Loucy (cell line): ENCODE measurements around the gene CTBP2.

Source experiments
- H2AFZ ChIP-seq: fragments of 200-600 bp; sonication (generic); 2 replicates; pipeline ENCODE4 v1.6.0; 2016; ENCODE audit warnings: antibody characterized with exemption, mild to moderate bottlenecking, low read length, moderate library complexity
- H3F3A ChIP-seq: fragments of 200-600 bp; 2 replicates; pipeline ENCODE4 v1.6.0; 2016; ENCODE audit warnings: antibody characterized with exemption, low read depth, mild to moderate bottlenecking
- H3K27me3 ChIP-seq: fragments of 200-600 bp; sonication (generic); 2 replicates; pipeline ENCODE4 v1.6.1; 2014; ENCODE audit warnings: low read length, mild to moderate bottlenecking; ENCODE audit not compliant: insufficient read depth, poor library complexity, severe bottlenecking
- H3K36me3 ChIP-seq: fragments of 200-600 bp; sonication (generic); 2 replicates; pipeline ENCODE4 v1.6.1; 2016; ENCODE audit warnings: low read length; ENCODE audit not compliant: insufficient read depth
- H3K4me1 ChIP-seq: fragments of 200-600 bp; sonication (generic); 2 replicates; pipeline ENCODE4 v1.5.1; 2014; ENCODE audit warnings: low read length, mild to moderate bottlenecking; ENCODE audit not compliant: insufficient read depth, poor library complexity, severe bottlenecking
- H3K4me2 ChIP-seq: fragments of 200-600 bp; sonication (generic); 2 replicates; pipeline ENCODE4 v1.6.0; 2014; ENCODE audit warnings: antibody characterized with exemption, low read length, low read depth, mild to moderate bottlenecking; ENCODE audit not compliant: poor library complexity, severe bottlenecking
- H3K4me3 ChIP-seq: fragments of 200-600 bp; sonication (generic); 2 replicates; pipeline ENCODE4 v1.5.1; 2014; ENCODE audit warnings: low read length, mild to moderate bottlenecking, mixed read lengths; ENCODE audit not compliant: poor library complexity, severe bottlenecking
- H3K79me2 ChIP-seq: fragments of 200-600 bp; sonication (generic); 2 replicates; pipeline ENCODE4 v1.6.1; 2014; ENCODE audit warnings: low read length; ENCODE audit not compliant: insufficient read depth
- H3K9ac ChIP-seq: fragments of 200-600 bp; sonication (generic); 2 replicates; pipeline ENCODE4 v1.6.0; 2014; ENCODE audit warnings: mild to moderate bottlenecking, low read depth, low read length, moderate library complexity; ENCODE audit not compliant: poor library complexity, severe bottlenecking
- H3K9me2 ChIP-seq: fragments of 200-600 bp; sonication (generic); replicated peaks from 2 replicates; pipeline ENCODE4 v1.6.1; 2016; ENCODE audit warnings: low read depth, low read length, mixed read lengths
- H3K9me3 ChIP-seq: fragments of 200-600 bp; sonication (generic); 2 replicates; pipeline ENCODE4 v1.6.1; 2014; ENCODE audit warnings: mild to moderate bottlenecking, antibody characterized with exemption, low read length, low read depth; ENCODE audit not compliant: insufficient read depth
- H4K20me1 ChIP-seq: fragments of 200-600 bp; sonication (generic); 2 replicates; pipeline ENCODE4 v1.6.0; 2014; ENCODE audit warnings: antibody characterized with exemption, low read length, mild to moderate bottlenecking; ENCODE audit not compliant: insufficient read depth, poor library complexity, severe bottlenecking
- EZH2phosphoT487 ChIP-seq: fragments of 200-600 bp; IDR thresholded peaks from 2 replicates; pipeline ENCODE4 v1.6.1; 2018; ENCODE audit warnings: antibody characterized with exemption, mild to moderate bottlenecking, moderate library complexity, borderline replicate concordance
- TF ChIP-seq, protein P1 (sequence below): fragments of 200-600 bp; sonication (generic); conservative IDR thresholded peaks from 2 replicates; pipeline ENCODE4 v1.5.1; 2014; ENCODE audit warnings: mild to moderate bottlenecking, antibody characterized with exemption, low read length

The CTBP2 gene

DNA sequence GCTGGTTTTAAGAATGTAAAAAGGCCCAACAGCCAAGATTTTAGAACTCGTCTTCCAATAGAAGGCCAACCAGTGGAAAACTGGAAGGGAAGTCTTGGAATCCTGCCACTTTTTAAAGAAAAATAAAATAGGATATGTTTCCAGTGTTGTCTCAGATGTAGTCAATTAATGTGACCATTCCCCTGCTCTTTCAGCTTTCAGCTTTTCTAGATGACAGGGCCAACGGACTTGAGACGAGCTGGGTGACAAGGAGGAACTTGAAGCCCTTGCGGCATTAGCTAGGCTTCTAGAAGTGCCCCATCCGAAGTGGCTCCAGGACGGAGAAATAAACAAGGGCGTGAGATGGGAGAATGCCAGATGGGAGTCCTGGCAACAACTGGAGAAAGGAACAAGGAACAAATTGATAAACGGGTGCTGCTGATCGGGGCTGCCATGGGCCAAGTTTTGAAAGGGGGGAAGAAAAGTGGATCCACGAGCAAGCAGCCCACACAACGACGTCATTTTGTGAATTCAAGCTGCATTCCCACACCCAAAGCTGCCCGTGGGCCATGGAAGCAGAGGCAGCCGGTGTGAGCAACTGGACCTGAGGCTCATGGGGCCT is 42.3 kb downstream of the CTBP2 start:
- peaks cover 4% of the 10 kb centered on the region; the same call in 1 of the 2 replicates for H3K9me3 ChIP-seq
- H3F3A ChIP-seq: no peaks in the 10 kb centered on the region
- TF ChIP-seq, protein P1, sequence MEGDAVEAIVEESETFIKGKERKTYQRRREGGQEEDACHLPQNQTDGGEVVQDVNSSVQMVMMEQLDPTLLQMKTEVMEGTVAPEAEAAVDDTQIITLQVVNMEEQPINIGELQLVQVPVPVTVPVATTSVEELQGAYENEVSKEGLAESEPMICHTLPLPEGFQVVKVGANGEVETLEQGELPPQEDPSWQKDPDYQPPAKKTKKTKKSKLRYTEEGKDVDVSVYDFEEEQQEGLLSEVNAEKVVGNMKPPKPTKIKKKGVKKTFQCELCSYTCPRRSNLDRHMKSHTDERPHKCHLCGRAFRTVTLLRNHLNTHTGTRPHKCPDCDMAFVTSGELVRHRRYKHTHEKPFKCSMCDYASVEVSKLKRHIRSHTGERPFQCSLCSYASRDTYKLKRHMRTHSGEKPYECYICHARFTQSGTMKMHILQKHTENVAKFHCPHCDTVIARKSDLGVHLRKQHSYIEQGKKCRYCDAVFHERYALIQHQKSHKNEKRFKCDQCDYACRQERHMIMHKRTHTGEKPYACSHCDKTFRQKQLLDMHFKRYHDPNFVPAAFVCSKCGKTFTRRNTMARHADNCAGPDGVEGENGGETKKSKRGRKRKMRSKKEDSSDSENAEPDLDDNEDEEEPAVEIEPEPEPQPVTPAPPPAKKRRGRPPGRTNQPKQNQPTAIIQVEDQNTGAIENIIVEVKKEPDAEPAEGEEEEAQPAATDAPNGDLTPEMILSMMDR: no peak
- TF ChIP-seq EZH2phosphoT487: no peak
- H2AFZ ChIP-seq: no peak overlapping the region
- no peaks in the 10 kb centered on the region for H3K79me2 ChIP-seq
- H3K4me2 ChIP-seq: no peak overlapping the region
- H3K9ac ChIP-seq: no peak overlapping the region
- H3K36me3 ChIP-seq: no peaks in the 10 kb centered on the region
- H3K4me3 ChIP-seq: no peak overlapping the region
- no peaks in the 10 kb centered on the region for H3K4me1 ChIP-seq
- H3K27me3 ChIP-seq: no peaks in the 10 kb centered on the region
- no peaks in the 10 kb centered on the region for H4K20me1 ChIP-seq
- H3K9me2 ChIP-seq: no peaks in the 10 kb centered on the region

DNA sequence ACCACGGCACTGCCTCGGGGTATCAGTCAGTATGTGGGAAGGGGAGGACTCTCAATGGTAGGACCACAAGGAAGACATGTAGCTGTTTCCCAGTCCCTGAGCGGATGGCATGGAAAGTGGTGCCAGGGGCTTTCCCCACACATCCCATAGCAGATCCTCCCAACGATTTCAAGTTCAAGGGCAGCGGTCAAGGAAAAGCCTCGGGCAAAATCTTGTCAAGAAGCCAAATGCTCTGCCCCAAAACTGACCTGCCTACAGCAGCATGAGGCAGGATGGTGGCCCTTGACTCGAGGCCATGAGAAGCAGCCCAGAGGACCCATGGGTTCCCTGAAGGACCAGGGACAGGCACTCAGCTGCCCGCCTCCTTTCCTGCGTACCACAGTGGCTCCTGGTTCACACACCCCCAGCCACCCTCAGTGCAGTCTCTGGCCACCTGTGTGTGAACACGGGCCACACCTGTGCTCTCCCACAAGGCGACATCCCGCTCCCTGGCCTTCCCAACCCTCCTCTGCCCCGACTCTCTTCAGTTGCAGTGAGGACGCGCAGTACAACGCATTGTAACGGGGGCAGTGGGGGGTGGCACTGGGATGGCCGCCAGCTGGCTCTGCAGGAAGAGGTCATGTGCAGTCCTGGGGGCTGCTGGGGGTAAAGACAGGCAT is 43.6 kb downstream of the CTBP2 start:
- H2AFZ ChIP-seq: no peak overlapping the region
- peaks cover 4% of the 10 kb centered on the region; the same call in 1 of the 2 replicates for H3K9me3 ChIP-seq
- H3K36me3 ChIP-seq: no peaks in the 10 kb centered on the region
- no peaks in the 10 kb centered on the region for H3K4me1 ChIP-seq
- H3F3A ChIP-seq: no peaks in the 10 kb centered on the region
- H4K20me1 ChIP-seq: no peaks in the 10 kb centered on the region
- TF ChIP-seq EZH2phosphoT487: no peak
- TF ChIP-seq, protein P1: no peak
- H3K9ac ChIP-seq: no peak overlapping the region
- no peaks in the 10 kb centered on the region for H3K9me2 ChIP-seq
- no peaks in the 10 kb centered on the region for H3K27me3 ChIP-seq
- no peak overlapping the region for H3K4me2 ChIP-seq
- H3K4me3 ChIP-seq: no peak overlapping the region
- no peaks in the 10 kb centered on the region for H3K79me2 ChIP-seq

DNA sequence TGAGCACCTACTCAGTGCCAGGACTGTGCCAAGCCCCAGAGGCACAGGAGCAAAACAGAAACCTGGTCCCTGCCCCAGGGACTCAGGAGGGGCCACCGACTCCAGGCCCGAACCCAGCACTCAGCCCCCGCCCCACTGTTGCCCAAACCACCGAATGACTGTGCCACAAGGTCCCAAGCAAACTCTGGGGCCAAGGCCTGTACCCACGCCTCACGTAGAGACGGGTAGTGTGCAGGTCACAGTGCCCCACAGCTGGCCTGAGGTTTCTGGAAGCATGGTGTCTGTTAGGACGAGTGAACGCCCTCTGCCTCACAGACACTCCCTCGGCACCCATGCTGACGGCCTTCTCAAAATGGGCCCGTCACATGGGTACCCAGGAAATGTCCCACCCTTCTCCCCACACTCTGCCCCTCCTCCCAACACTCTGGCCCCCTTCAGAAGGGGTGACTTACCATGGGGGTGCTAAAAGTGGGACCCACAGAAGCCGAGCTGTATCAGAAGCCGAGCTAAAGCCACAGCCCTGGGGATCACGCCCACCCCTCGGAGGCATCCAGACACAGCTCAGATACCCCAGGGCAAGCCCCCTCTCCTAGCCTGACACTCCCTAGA is 44.2 kb downstream of the CTBP2 start:
- TF ChIP-seq EZH2phosphoT487: no peak
- TF ChIP-seq, protein P1: no peak
- Histone ChIP-seq H2AFZ (no peak overlapping the region), H3K9me2 (no peaks in the 10 kb centered on the region), H3K4me1 (no peaks in the 10 kb centered on the region), H3K4me2 (no peak overlapping the region), H3K9ac (no peak overlapping the region), H3K27me3 (no peaks in the 10 kb centered on the region), H3F3A (no peaks in the 10 kb centered on the region), H4K20me1 (no peaks in the 10 kb centered on the region), H3K9me3 (peaks cover 4% of the 10 kb centered on the region; the same call in 1 of the 2 replicates), H3K79me2 (no peaks in the 10 kb centered on the region), H3K4me3 (no peak overlapping the region), H3K36me3 (no peaks in the 10 kb centered on the region)
